Testis (tissue), 3 donors: ENCODE measurements around the gene MCL1. TPM values are rescaled to one million over a fixed set of nuclear protein-coding genes. Genes with fewer than 3 reads are reported as not detected.
A peak's percentile ranks its signal among the peaks of the same experiment; 100 is the strongest.

ENCODE experiments used
- DNase-seq: peaks from one replicate; pipeline ENCODE4 v3.0.0-alpha.2; 2019
- H3K27ac ChIP-seq, 2 donors: fragments of 200-600 bp; sonication (generic); one replicate each; pipeline ENCODE4 v1.5.1; 2019
- H3K27me3 ChIP-seq: fragments of 200-600 bp; sonication (generic); one replicate; pipeline ENCODE4 v1.5.1; 2019
- H3K36me3 ChIP-seq: fragments of 200-600 bp; sonication (generic); one replicate; pipeline ENCODE4 v1.5.1; 2017; ENCODE audit warnings: low read depth; ENCODE audit errors: missing control alignments
- H3K4me1 ChIP-seq: fragments of 200-600 bp; sonication (generic); one replicate; pipeline ENCODE4 v1.5.1; 2019
- H3K4me3 ChIP-seq, 2 donors: fragments of 200-600 bp; sonication (generic); one replicate each; pipeline ENCODE4 v1.5.1; 2017 to 2019
- H3K9me3 ChIP-seq: fragments of 200-600 bp; sonication (generic); one replicate; pipeline ENCODE4 v1.5.1; 2017
- CTCF ChIP-seq, 3 experiments: fragments of 450-650 bp in 2 of 3; fragments of 200-600 bp in 1 of 3; sonication (generic) in 1 of 3; IDR thresholded peaks; one replicate each; pipeline ENCODE4 v1.5.1; 2016 to 2019; ENCODE audit warnings: antibody characterized with exemption in 3 of 3, mild to moderate bottlenecking in 2 of 3, moderate library complexity in 1 of 3
- POLR2A ChIP-seq: fragments of 450-650 bp; IDR thresholded peaks from one replicate; pipeline ENCODE4 v1.6.1; 2017; ENCODE audit warnings: antibody characterized with exemption, mild to moderate bottlenecking, moderate library complexity
- WGBS, 2 donors: methylation state at CpG; one replicate each; pipeline ENCODE4 v1.1.5; 2018; 5-methylcytosine and 5-hydroxymethylcytosine counted together
- intact Hi-C: fragments of 100-400 bp; cut with DNase I; formaldehyde crosslinking; loops from one replicate; pipeline ENCODE4 v1.15.1; 2023; ENCODE audit warnings: low total_unique reads
- polyA plus RNA-seq: library from polyadenylated mRNA; stranded (reverse); fragments of 350-450 nt; fragmentation: Illumina TruSeq; extraction: RNeasy Lipid Tissue Mini Kit (QIAGEN cat#74804); gene quantifications from one replicate; pipeline ENCODE4 v1.2.3, GENCODE V29; 2014; ENCODE audit warnings: low read depth, low replicate concordance; ENCODE audit not compliant: insufficient read depth
- total RNA-seq, 2 donors: library from RNA; depleted of rRNA; stranded (reverse); fragments of >200 nt; gene quantifications; one replicate each; pipeline ENCODE4 v1.2.3, GENCODE V29; 2016

The MCL1 gene
- total and polyA plus RNA-seq, 3 donors from 2014 or later: 94.1 to 112 (median 111) TPM

- H3K27me3 ChIP-seq: no peaks in the 10 kb centered on the region
- H3K9me3 ChIP-seq: no peaks in the 10 kb centered on the region
- DNase-seq: no peak
- H3K4me3 ChIP-seq: no peak overlapping the region
- no peaks in the 10 kb centered on the region for H3K36me3 ChIP-seq
- TF ChIP-seq CTCF (IDR thresholded peaks at IDR 0.05) (no peak), POLR2A (no peak)
- H3K4me1 ChIP-seq: peaks cover 52% of the 10 kb centered on the region
- H3K27ac ChIP-seq: peak overlapping the region in 1 of 2 donors; percentile 97
- WGBS, 2 donors: 52 to 53% methylated on average over 4 of the region's 4 CpGs
- intact Hi-C loops: no loop called here
Measured at GRCh38 chr1:150572918-150573647, 6.3 kb downstream of the MCL1 start.

GRCh38 chr1:150568594-150568966, 10.8 kb downstream of the MCL1 start:
- no peak for DNase-seq
- Histone ChIP-seq H3K4me3 (no peak overlapping the region), H3K27me3 (no peaks in the 10 kb centered on the region), H3K36me3 (no peaks in the 10 kb centered on the region), H3K27ac (peak overlapping the region; percentile 97 to 99), H3K9me3 (no peaks in the 10 kb centered on the region), H3K4me1 (peaks cover 75% of the 10 kb centered on the region)
- TF ChIP-seq POLR2A (no peak), CTCF (IDR thresholded peaks at IDR 0.05) (no peak)
- intact Hi-C loops: no loop called here

- Histone ChIP-seq H3K27ac (peak overlapping the region; percentile 97 to 99), H3K4me1 (peaks cover 77% of the 10 kb centered on the region), H3K9me3 (no peaks in the 10 kb centered on the region), H3K36me3 (no peaks in the 10 kb centered on the region), H3K4me3 (peak overlapping the region in 1 of 2 donors; percentile 26), H3K27me3 (no peaks in the 10 kb centered on the region)
- TF ChIP-seq POLR2A (no peak), CTCF (IDR thresholded peaks at IDR 0.05) (no peak)
- 16 to 20% methylated on average over 10 of the region's 10 CpGs for WGBS, 2 donors
- intact Hi-C loops: no loop called here
- peak; percentile 90 for DNase-seq
Measured at GRCh38 chr1:150567717-150568593, 11.5 kb downstream of the MCL1 start.

GRCh38 chr1:150567341-150567716, 12.1 kb downstream of the MCL1 start:
- H3K27ac ChIP-seq: peak overlapping the region; percentile 97 to 99
- peaks cover 77% of the 10 kb centered on the region for H3K4me1 ChIP-seq
- no peak for DNase-seq
- H3K36me3 ChIP-seq: no peaks in the 10 kb centered on the region
- intact Hi-C loops: no loop called here
- H3K9me3 ChIP-seq: no peaks in the 10 kb centered on the region
- H3K27me3 ChIP-seq: no peaks in the 10 kb centered on the region
- peak overlapping the region in 1 of 2 donors; percentile 26 for H3K4me3 ChIP-seq
- 15 to 42% methylated on average over 3 of the region's 3 CpGs for WGBS, 2 donors
- TF ChIP-seq CTCF (IDR thresholded peaks at IDR 0.05): no peak
- no peak for TF ChIP-seq POLR2A
